CD4-positive, alpha-beta memory T cell (primary cell): ENCODE measurements around the gene RPUSD1. TPM values are rescaled to one million over a fixed set of nuclear protein-coding genes. Genes with fewer than 3 reads are reported as not detected.
A peak's percentile ranks its signal among the peaks of the same experiment; 100 is the strongest.
"Not testable (repeated sequence)": the region's sequence is repeated elsewhere in the genome, so short reads cannot be mapped to it uniquely, and the experiment has no call there.

Source experiments
- CTCF ChIA-PET: fragments of 350-600 bp; sonication (Branson Sonifier 250); formaldehyde crosslinking; loops from one replicate; lab custom pipeline; 2021; ENCODE audit warnings: inconsistent platforms; ENCODE audit not compliant: partially characterized antibody; lab: Charles Lee
- POLR2A ChIA-PET: fragments of 350-600 bp; sonication (Branson Sonifier 250); formaldehyde crosslinking; loops from one replicate; lab custom pipeline; 2021; ENCODE audit not compliant: partially characterized antibody; lab: Charles Lee
- DNase-seq, 5 donors: peaks; one replicate each; pipeline versions ENCODE4 v3.0.0 to v3.0.0-alpha.2; 2020 to 2022; ENCODE audit warnings: mixed read lengths in 1 of 5
- H3K27ac ChIP-seq: one replicate; pipeline ENCODE4 v1.7.0; 2013; ENCODE audit warnings: low read depth, low read length
- H3K27me3 ChIP-seq: 2 replicates; pipeline ENCODE4 v1.7.0; 2013; ENCODE audit warnings: mild to moderate bottlenecking, low read length, moderate library complexity; ENCODE audit not compliant: insufficient read depth
- H3K36me3 ChIP-seq: 2 replicates; pipeline ENCODE4 v1.7.0; 2013; ENCODE audit warnings: mild to moderate bottlenecking, low read length, moderate library complexity; ENCODE audit not compliant: insufficient read depth
- H3K4me1 ChIP-seq: 2 replicates; pipeline ENCODE4 v1.7.0; 2013; ENCODE audit warnings: mild to moderate bottlenecking, low read length, moderate library complexity; ENCODE audit not compliant: insufficient read depth
- H3K4me3 ChIP-seq, 2 donors: one replicate each; pipeline ENCODE4 v1.7.0; 2013; ENCODE audit warnings: low read length in 2 of 2, mild to moderate bottlenecking in 1 of 2
- H3K9me3 ChIP-seq, 2 donors: one replicate each; pipeline ENCODE4 v1.7.0; 2013; ENCODE audit warnings: low read length in 2 of 2, control low read depth in 1 of 2; ENCODE audit not compliant: control insufficient read depth in 1 of 2
- H3K27ac Mint-ChIP-seq, 7 donors: one replicate each; pipeline ENCODE4 v1.8.0; 2020 to 2021; ENCODE audit warnings: mixed read lengths in 7 of 7, mild to moderate bottlenecking in 6 of 7, inconsistent platforms in 3 of 7, moderate library complexity in 3 of 7
- H3K27me3 Mint-ChIP-seq, 2 donors: one replicate each; pipeline ENCODE4 v1.8.0; 2020 to 2021; ENCODE audit warnings: mixed read lengths in 2 of 2
- H3K36me3 Mint-ChIP-seq, 2 donors: one replicate each; pipeline ENCODE4 v1.8.0; 2020 to 2021; ENCODE audit warnings: mixed read lengths in 2 of 2, inconsistent platforms in 1 of 2, mild to moderate bottlenecking in 1 of 2
- H3K4me1 Mint-ChIP-seq, 4 donors: one replicate each; pipeline ENCODE4 v1.8.0; 2020 to 2021; ENCODE audit warnings: mixed read lengths in 4 of 4, mild to moderate bottlenecking in 1 of 4
- H3K4me3 Mint-ChIP-seq, 8 donors: one replicate each; pipeline ENCODE4 v1.8.0; 2020 to 2021; ENCODE audit warnings: mixed read lengths in 8 of 8, mild to moderate bottlenecking in 7 of 8, moderate library complexity in 6 of 8, inconsistent platforms in 3 of 8
- H3K9me3 Mint-ChIP-seq, 8 donors: one replicate each; pipeline ENCODE4 v1.8.0; 2020 to 2021; ENCODE audit warnings: mixed read lengths in 8 of 8, mild to moderate bottlenecking in 5 of 8, inconsistent platforms in 3 of 8, moderate library complexity in 1 of 8
- intact Hi-C: fragments of 100-400 bp; cut with micrococcal nuclease; formaldehyde crosslinking; loops from one replicate; pipeline ENCODE4 v1.15.1; 2023
- polyA plus RNA-seq, 2 donors: library from polyadenylated mRNA; unstranded; fragments of 300-500 nt; fragmentation: Illumina TruSeq; gene quantifications; one replicate each; pipeline ENCODE4 v1.2.3, GENCODE V29; 2021
- total RNA-seq, 2 experiments: library from RNA; stranded (reverse); gene quantifications; one replicate each; pipeline ENCODE4 v1.2.3, GENCODE V29; 2021

RPUSD1 gene
- total and polyA plus RNA-seq, 4 experiments from 2014 or later: 19.9 to 31.1 (median 28.3) TPM

GRCh38 chr16:824601-825000 is 36.4 kb upstream of the RPUSD1 start:
- Histone ChIP-seq H3K4me3 (no peak overlapping the region), H3K9me3 (no peaks in the 10 kb centered on the region), H3K4me1 (peaks cover 6% of the 10 kb centered on the region), H3K36me3 (no peaks in the 10 kb centered on the region), H3K27me3 (no peaks in the 10 kb centered on the region), H3K27ac (no peak overlapping the region)
- peaks cover 0 to 12% (median 4%) of the 10 kb centered on the region in 4 donors for H3K4me1 Mint-ChIP-seq
- CTCF ChIA-PET: no interaction called here
- H3K36me3 Mint-ChIP-seq: no peaks in the 10 kb centered on the region
- POLR2A ChIA-PET: no interaction called here
- peaks cover 0 to 1% (median 0%) of the 10 kb centered on the region in 8 donors for H3K9me3 Mint-ChIP-seq
- no peak overlapping the region for H3K4me3 Mint-ChIP-seq
- H3K27me3 Mint-ChIP-seq: peaks cover 5 to 10% of the 10 kb centered on the region in 2 donors
- no peak overlapping the region for H3K27ac Mint-ChIP-seq
- DNase-seq: no peak
- intact Hi-C loops: no loop called here

DNA sequence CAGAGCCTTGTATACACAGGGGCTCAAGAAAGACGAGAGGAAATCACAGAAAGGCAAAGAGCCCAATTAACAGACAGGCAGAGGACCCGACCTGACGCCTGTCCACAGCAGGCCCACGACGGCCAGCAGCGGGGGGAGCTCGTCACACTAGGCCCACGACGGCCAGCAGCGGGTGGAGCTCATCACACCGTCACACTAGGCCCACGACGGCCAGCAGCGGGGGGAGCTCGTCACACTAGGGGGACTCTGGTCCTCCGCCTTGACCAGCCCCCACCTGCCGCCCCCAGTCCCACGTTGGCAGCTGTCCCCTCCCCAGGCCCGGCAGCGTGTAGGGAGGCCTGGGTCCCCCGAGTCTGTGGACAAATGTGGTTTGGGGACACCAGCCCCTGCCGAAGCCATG is 36.0 kb upstream of the RPUSD1 start:
- no peak overlapping the region for H3K27ac Mint-ChIP-seq
- Histone ChIP-seq H3K36me3 (no peaks in the 10 kb centered on the region), H3K4me3 (no peak overlapping the region), H3K27me3 (no peaks in the 10 kb centered on the region), H3K27ac (no peak overlapping the region), H3K4me1 (peaks cover 10% of the 10 kb centered on the region), H3K9me3 (no peaks in the 10 kb centered on the region)
- H3K4me1 Mint-ChIP-seq: peaks cover 0 to 16% (median 6%) of the 10 kb centered on the region in 4 donors
- CTCF ChIA-PET: no interaction called here
- no peaks in the 10 kb centered on the region for H3K36me3 Mint-ChIP-seq
- POLR2A ChIA-PET: no interaction called here
- H3K27me3 Mint-ChIP-seq: peaks cover 7 to 10% of the 10 kb centered on the region in 2 donors
- peaks cover 0 to 1% (median 0%) of the 10 kb centered on the region in 8 donors for H3K9me3 Mint-ChIP-seq
- intact Hi-C loops: no loop called here
- no peak overlapping the region for H3K4me3 Mint-ChIP-seq
- DNase-seq: no peak

GRCh38 chr16:822909-823297 is 34.7 kb upstream of the RPUSD1 start:
- ChIA-PET POLR2A (no interaction called here), CTCF (no interaction called here)
- Histone ChIP-seq H3K9me3 (no peaks in the 10 kb centered on the region), H3K27me3 (no peaks in the 10 kb centered on the region), H3K4me3 (no peak overlapping the region), H3K4me1 (peaks cover 14% of the 10 kb centered on the region), H3K27ac (no peak overlapping the region), H3K36me3 (no peaks in the 10 kb centered on the region)
- Mint-ChIP-seq H3K27ac (no peak overlapping the region), H3K36me3 (no peaks in the 10 kb centered on the region), H3K4me3 (no peak overlapping the region), H3K9me3 (peaks cover 0 to 1% (median 0%) of the 10 kb centered on the region in 8 donors), H3K27me3 (peaks cover 7 to 10% of the 10 kb centered on the region in 2 donors), H3K4me1 (peaks cover 0 to 16% (median 7%) of the 10 kb centered on the region in 4 donors)
- DNase-seq: no peak
- intact Hi-C loops: no loop called here

DNA sequence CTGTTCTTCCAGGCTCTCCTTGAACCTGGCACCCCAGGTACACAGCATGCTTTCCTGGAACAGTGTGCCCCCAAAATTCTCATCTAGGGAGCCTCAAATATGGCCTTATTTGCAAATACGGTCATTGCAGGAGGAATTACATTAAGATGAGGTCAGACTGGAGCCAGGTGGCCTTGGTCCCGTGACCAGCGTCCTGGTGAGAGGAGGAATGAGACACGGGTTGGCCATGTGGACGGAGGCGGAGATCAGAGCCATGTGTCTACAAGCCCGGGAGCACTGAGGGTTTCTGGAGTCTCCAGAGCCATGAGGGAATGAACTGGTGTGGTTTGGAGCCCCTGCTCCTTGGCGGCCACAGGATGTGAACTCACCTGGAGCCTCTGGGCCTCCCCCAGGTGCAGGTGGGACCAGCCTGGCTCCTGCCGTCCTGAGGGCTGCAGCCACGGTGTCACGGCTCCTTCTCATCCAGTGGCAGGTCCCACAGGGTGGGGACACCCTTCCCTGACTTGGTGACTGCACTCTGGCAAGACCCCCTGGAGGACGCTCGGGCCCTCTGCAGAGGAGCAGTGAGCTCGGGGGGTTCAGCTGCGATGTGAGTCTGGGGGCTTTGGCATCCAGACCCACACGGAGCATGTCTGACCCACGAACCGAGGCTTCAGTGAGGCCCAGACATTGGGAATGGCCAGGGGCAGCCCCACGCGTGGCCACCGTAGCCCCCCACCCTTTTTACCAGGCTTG is 34.2 kb upstream of the RPUSD1 start:
- Histone ChIP-seq H3K4me3 (no peak overlapping the region), H3K27me3 (no peaks in the 10 kb centered on the region), H3K36me3 (no peaks in the 10 kb centered on the region), H3K9me3 (no peaks in the 10 kb centered on the region), H3K27ac (no peak overlapping the region), H3K4me1 (peaks cover 14% of the 10 kb centered on the region)
- H3K4me1 Mint-ChIP-seq: peaks cover 0 to 16% (median 7%) of the 10 kb centered on the region in 4 donors
- H3K36me3 Mint-ChIP-seq: no peaks in the 10 kb centered on the region
- CTCF ChIA-PET: no interaction called here
- peaks cover 7 to 10% of the 10 kb centered on the region in 2 donors for H3K27me3 Mint-ChIP-seq
- POLR2A ChIA-PET: no interaction called here
- intact Hi-C loops: no loop called here
- no peak for DNase-seq
- peaks cover 0 to 1% (median 0%) of the 10 kb centered on the region in 8 donors for H3K9me3 Mint-ChIP-seq
- no peak overlapping the region for H3K27ac Mint-ChIP-seq
- H3K4me3 Mint-ChIP-seq: no peak overlapping the region

- Mint-ChIP-seq H3K27me3 (peaks cover 7 to 10% of the 10 kb centered on the region in 2 donors), H3K27ac (no peak overlapping the region), H3K4me1 (peaks cover 0 to 16% (median 7%) of the 10 kb centered on the region in 4 donors), H3K4me3 (no peak overlapping the region), H3K36me3 (no peaks in the 10 kb centered on the region), H3K9me3 (no peaks in the 10 kb centered on the region)
- H3K27ac ChIP-seq: no peak overlapping the region
- H3K4me1 ChIP-seq: peaks cover 14% of the 10 kb centered on the region
- no peaks in the 10 kb centered on the region for H3K36me3 ChIP-seq
- ChIA-PET POLR2A (no interaction called here), CTCF (no interaction called here)
- no peak for DNase-seq
- intact Hi-C loops: no loop called here
- H3K4me3 ChIP-seq: no peak overlapping the region
- no peaks in the 10 kb centered on the region for H3K27me3 ChIP-seq
- H3K9me3 ChIP-seq: no peaks in the 10 kb centered on the region
These were observed 33.6 kb upstream of the RPUSD1 start for GRCh38 chr16:821751-822150.

- Mint-ChIP-seq H3K4me3 (no peak overlapping the region), H3K27ac (peak overlapping the region in 1 of 7 donors; percentile 25), H3K36me3 (no peaks in the 10 kb centered on the region), H3K27me3 (peaks cover 9 to 11% of the 10 kb centered on the region in 2 donors), H3K9me3 (no peaks in the 10 kb centered on the region), H3K4me1 (peaks cover 0 to 16% (median 7%) of the 10 kb centered on the region in 4 donors)
- no peaks in the 10 kb centered on the region for H3K9me3 ChIP-seq
- H3K27ac ChIP-seq: no peak overlapping the region
- DNase-seq: no peak
- no peaks in the 10 kb centered on the region for H3K36me3 ChIP-seq
- peaks cover 3% of the 10 kb centered on the region for H3K27me3 ChIP-seq
- H3K4me1 ChIP-seq: peaks cover 14% of the 10 kb centered on the region
- intact Hi-C loops: no loop called here
- ChIA-PET CTCF (interaction anchor here (1.7 kb wide), 1 partner anchor 237 kb away, joined by 5 read pairs; no protein-coding TSS in a partner anchor), POLR2A (interaction anchor here (0.6 kb wide), 1 partner anchor 12 kb away, joined by 3 read pairs; no protein-coding TSS in a partner anchor)
- H3K4me3 ChIP-seq: no peak overlapping the region
These were observed 32.6 kb upstream of the RPUSD1 start for GRCh38 chr16:820748-821147.

- DNase-seq: peak in 1 of 5 donors; percentile 3
- H3K36me3 Mint-ChIP-seq, H3K9me3 ChIP-seq, H3K36me3 ChIP-seq, H3K4me3 ChIP-seq, H3K27ac ChIP-seq, H3K27me3 ChIP-seq, H3K9me3 Mint-ChIP-seq, H3K27me3 Mint-ChIP-seq, intact Hi-C loops: not testable (repeated sequence)
- peaks cover 14% of the 10 kb centered on the region for H3K4me1 ChIP-seq
- peak overlapping the region in 6 of 7 donors; percentile 39 to 93 (median 86) for H3K27ac Mint-ChIP-seq
- H3K4me3 Mint-ChIP-seq: peak overlapping the region in 5 of 8 donors; percentile 51 to 82 (median 68)
- peaks cover 0 to 16% (median 7%) of the 10 kb centered on the region in 4 donors for H3K4me1 Mint-ChIP-seq
- ChIA-PET CTCF (interaction anchor here (1.7 kb wide), 1 partner anchor 238 kb away, joined by 5 read pairs; no protein-coding TSS in a partner anchor), POLR2A (interaction anchor here (1.1 to 1.2 kb wide), 2 partner anchors 99 to 177 kb away, joined by 3 read pairs; partner anchors contain the start of gene ANTKMT)
These were observed 31.8 kb upstream of the RPUSD1 start for GRCh38 chr16:820044-820408.
